ENCODE data around the gene DNAL4. TPM values are rescaled to one million over a fixed set of nuclear protein-coding genes. Genes with fewer than 3 reads are reported as not detected.

The DNAL4 gene
- 12.0 and 15.1 TPM in 2 replicates for total RNA-seq

- peak; percentile 97 to 98 for DNase-seq (ENCODE audit: low read depth in 2 of 2)
Measured at GRCh38 chr22:38793721-38794466, at the start of gene DNAL4. DNAL4 (minus strand) TSS chr22:38794143; CDS start chr22:38782731, 11,412 bp downstream.

DNA sequence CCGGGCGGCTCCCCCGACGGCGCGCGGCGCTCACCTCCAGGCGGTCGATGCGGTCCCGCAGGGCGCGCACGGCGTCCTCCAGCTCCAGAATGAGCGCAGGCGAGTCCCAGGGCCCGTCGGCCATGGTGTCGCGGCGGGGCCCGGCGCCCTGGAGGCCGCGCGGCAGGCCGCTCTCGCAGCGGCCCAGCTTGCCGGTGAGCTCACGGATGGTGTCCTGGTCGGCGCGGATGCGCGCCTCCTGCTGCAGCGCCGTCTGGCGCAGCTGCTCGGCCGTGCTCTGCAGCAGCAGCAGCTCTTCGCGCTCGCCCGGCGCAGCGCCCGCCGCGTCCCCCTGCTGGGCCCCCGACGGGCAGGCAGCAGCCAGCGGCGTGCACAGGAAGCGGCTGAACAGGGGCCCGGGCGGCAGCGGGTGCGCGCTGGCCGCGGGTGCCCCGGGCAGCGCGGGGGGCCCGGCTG lies 49.3 kb upstream of the DNAL4 start:
- peak; percentile 74 to 87 for DNase-seq (ENCODE audit: low read depth in 2 of 2)

DNA sequence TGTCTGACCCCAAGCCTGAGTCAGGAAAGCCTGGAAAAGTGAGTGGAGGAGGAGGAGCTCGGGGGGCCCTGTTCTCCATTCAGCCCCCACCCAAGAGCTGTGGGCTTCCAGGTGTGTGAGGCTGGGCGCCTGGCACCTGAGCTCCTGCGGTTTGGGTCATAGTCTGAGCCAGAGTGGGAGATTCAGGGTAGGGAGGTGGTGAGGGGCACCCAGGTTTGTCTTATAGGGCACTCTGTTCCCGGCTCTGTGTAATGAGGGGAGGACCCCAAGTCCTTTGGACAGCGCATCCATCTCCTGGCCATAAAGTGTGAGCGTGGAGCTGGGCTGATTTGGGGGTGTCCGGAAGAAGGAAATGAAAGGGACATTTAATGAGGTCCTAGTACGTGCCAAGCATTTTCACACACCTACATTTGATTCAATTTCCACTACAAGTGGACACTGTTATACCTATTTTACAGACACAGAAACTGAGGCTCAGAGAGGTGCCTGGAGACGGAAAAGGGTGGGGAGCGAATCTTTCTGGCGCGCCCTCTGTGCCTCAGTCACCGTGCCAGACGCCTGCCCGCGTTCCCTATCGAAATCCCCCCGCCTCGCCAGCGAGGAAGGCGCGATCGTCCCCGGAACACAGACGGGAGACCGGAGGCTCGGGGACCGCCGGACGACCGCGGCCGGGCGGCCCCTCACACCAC lies 48.7 kb upstream of the DNAL4 start:
- DNase-seq (ENCODE audit: low read depth in 2 of 2), result no peak

GRCh38 chr22:38841635-38842034 lies 47.7 kb upstream of the DNAL4 start:
- DNase-seq (ENCODE audit: low read depth in 2 of 2), result no peak

- DNase-seq (ENCODE audit: low read depth in 2 of 2), result no peak
Measured at GRCh38 chr22:38841211-38841610, 47.3 kb upstream of the DNAL4 start.

GRCh38 chr22:38840129-38840528 lies 46.2 kb upstream of the DNAL4 start:
- no peak for DNase-seq (ENCODE audit: low read depth in 2 of 2)

DNA sequence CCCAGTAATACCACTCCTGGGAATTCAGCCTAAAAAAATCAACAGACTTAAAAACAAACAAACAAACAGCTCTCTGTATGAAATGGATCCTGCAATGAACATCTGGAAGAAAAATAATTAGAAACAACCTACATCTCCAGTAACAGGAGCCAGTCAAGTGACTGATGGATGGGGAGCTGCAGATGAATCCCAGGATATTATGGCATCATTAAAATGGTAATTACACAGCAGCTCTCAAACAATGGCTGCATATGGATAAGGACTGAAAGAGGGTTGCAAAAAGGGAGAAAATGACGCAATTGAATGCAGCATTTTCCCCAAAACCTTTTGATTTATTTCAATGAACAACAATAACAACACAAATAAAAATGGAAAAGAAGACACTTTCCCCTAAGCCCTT lies 45.7 kb upstream of the DNAL4 start:
- DNase-seq (ENCODE audit: low read depth in 2 of 2), result no peak

DNA sequence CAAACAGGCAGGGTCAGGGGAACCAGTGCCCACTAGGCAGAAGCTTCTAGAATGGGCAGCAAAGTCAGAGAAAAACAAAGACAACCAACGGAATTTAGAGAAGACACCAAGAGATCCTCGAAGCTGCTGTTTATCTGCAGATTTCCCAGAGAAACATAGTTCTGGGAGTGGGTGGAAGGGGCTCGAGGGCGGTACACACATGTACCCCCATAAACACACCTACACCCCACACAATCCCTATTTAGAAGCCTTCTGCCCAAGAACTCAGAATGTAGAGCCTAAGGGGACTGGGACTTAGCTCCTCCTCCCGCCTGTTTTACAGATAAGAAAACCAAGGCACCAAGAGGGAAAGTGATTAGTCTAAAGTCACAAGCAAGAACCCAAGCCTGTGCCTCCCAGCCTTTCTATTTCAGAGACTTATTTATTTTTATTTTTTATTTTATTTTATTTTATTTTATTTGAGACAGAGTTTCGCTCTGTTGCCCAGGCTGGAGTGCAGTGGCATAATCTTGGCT lies 43.5 kb upstream of the DNAL4 start:
- DNase-seq (ENCODE audit: low read depth in 2 of 2), result no peak

GRCh38 chr22:38835888-38836301 lies 42.0 kb upstream of the DNAL4 start:
- no peak for DNase-seq (ENCODE audit: low read depth in 2 of 2)

DNA sequence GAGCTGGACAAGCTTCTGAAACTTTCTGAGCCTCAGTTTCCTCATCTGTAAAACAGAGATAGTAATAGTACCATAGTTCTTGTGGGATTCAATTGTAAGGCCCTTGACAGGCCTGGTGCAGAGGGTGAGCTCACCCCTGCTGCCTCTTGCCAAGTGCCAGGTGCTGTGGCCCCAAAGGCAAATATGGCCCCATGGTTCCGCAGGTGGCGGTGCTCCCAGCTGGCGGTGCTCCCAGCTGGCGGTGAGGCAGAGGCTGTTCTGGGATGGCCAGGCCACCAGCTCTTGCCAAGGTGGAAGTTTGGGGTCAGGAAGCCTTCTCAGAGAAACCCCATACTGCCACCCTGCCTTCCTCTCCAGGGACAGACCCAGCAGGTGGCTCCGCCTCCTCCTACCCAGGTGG lies 41.0 kb upstream of the DNAL4 start:
- DNase-seq (ENCODE audit: low read depth in 2 of 2), result no peak

- DNase-seq (ENCODE audit: low read depth in 2 of 2), result no peak
Measured at GRCh38 chr22:38834215-38834953, 40.4 kb upstream of the DNAL4 start.

DNA sequence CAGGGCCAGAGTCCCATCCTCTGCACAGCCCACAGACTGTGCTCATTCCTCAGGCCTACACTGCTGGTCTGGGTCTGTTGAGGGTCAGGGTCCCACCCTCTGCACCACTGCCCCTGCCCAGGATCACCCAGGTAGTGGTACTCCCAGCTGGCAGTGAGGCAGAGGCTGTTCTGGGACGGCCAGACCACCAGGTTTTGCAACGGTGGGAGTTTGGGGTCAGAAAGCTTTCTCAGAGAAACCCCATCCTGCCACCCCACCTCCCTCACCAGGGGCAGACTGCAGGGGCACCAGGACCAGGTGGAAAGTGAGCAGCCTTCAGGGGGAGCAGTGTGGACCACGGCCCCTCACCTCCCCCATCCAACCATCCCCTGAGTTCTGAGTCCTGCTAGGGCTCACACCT lies 39.1 kb upstream of the DNAL4 start:
- DNase-seq (ENCODE audit: low read depth in 2 of 2), result no peak

DNA sequence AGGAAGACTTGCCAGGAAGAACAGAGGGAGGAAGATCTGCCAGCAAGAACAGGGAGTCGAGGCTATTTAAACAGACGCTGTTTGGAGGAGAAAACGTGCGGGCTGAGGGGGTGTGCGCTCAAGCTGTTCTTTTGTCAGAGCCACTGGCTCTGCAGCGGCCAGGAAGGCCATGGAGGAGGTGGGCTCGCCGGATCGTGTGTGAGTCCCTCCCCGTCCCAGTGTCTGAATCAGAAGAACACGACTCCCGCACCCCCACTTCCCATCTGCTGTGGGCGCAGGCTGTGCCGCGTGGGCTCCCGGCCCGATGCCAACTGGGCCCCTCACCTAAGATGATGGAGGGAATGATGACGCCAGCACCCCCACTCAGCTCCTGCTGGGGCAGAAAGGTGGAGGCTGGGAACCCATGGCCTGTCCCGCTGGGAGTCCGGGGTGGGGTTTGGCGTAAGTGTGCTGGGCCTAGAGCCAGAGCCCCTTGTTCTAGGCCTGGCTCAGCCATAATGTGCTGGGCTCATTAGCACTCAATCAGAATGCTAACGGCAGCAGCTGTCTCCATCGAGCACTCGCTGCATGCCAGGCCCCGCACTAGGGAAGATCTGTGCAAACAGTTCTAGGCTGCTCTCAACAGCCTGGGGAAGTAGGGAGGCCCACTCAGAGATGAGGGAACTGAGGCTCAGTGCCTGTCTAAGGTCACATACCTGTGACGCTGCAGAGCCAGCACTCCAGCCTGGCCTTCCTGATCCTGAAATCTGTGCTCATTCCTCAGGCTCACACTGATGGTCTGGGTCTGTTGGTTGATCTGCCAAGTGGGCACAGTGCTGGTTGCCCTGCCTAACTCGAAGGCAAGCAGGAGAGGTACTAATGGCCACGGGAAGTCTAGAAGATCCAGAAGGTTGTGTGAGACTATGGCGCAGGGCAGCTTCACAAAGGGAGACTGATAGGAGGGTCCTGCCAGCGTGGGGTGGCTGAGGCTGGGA lies 38.3 kb upstream of the DNAL4 start:
- DNase-seq (ENCODE audit: low read depth in 2 of 2), result no peak

- DNase-seq (ENCODE audit: low read depth in 2 of 2), result no peak
Measured at GRCh38 chr22:38831166-38831945, 37.4 kb upstream of the DNAL4 start.

DNA sequence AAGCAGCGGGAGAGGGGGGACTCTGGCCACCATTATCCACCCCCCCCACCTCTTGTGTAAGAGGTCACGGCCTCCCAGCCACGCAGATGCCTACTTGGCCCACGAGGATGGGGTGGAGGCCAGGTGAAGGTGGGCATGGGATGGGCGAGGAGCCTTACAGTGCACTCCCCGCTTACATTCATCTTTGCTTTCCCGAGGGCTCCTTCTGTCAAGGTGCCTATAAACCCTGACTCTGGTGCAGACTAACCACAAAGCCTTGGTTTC lies 36.8 kb upstream of the DNAL4 start:
- DNase-seq (ENCODE audit: low read depth in 2 of 2), result no peak

DNA sequence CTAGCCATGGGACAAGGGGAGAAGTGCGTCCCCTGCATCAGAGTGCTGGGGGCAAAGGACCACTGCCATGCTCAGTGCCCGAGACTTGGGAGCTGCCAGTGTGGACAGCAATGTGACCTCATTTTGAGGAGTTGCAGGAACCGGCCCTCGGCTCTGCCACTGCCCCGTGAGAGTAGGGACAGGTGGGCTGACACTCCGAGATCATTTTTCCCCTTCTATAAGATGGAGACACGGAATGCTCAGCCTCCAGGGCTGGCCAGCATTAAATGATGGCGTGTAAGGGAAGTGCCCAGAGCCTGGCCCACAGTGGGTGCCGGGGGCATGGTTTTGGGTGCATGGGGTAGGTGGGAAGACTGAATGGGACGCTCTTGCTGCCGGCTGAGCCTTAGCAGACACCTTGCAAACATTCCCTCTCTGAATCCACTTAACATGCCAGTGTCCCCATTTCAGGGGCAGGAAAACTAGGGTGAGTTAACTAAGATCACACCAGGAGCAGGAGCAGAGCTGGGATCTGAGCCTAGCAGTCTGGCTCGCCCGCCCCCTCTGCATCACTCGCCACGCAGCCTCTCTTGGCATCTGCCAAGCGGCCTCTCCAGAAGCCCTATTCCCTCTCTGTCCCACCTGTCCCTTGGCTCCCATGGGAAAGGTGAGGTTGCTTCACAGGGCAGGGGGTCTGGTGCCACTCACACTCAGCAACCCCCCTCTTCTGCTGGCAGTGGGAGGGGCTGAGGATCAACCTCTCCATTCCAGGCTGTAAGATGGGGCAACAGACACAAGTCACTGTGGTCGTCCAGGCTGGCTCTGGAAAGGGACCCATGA lies 36.3 kb upstream of the DNAL4 start:
- DNase-seq (ENCODE audit: low read depth in 2 of 2), result no peak

- no peak for DNase-seq (ENCODE audit: low read depth in 2 of 2)
Measured at GRCh38 chr22:38829485-38829884, 35.5 kb upstream of the DNAL4 start.

DNA sequence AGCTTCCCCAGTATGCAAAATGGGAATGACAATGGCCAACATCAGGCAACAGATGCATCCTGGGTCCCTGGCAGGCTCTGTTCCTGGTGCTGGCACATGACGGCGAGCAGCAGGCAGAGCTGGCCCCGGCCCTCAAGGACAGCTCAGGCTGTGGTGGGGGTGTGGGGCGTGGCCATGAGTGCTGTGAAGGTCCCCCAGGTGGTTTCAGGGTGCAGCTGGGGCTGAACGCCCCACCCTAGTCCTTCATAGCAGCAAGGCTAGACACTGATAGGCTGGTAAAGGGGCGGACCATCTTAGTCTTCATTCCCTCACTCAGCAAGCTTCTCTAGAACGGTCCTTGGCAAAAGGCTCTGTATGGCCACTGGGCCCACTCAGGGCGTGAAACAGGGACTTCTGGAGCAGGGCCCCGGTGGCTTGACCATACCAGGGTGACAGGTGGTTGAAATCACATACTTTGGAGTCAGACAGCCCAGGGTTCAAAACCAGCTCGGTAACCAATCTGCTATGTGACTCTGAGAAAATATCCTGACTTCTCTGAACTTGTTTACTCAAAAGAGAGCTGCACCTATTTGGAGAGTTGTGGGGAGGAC lies 34.8 kb upstream of the DNAL4 start:
- no peak for DNase-seq (ENCODE audit: low read depth in 2 of 2)

GRCh38 chr22:38828191-38828590 lies 34.2 kb upstream of the DNAL4 start:
- DNase-seq (ENCODE audit: low read depth in 2 of 2), result no peak
